DND-41 (cell line): ENCODE results near the gene ABCC8.

Experiments used
- CTCF ChIP-seq: IDR thresholded peaks from 2 replicates; pipeline ENCODE4 v1.5.1; 2012; ENCODE audit warnings: borderline replicate concordance, low read length, moderate library complexity, mild to moderate bottlenecking; ENCODE audit not compliant: poor library complexity, severe bottlenecking; ENCODE audit errors: extremely low read depth
- EZH2 ChIP-seq: IDR thresholded peaks from 3 replicates; pipeline ENCODE4 v1.6.1; 2012; ENCODE audit warnings: borderline replicate concordance, low read depth, mild to moderate bottlenecking, moderate library complexity, low read length, inconsistent platforms; ENCODE audit not compliant: severe bottlenecking

- no peak for TF ChIP-seq CTCF
- no peak for TF ChIP-seq EZH2
Measured at GRCh38 chr11:17393472-17393871, 83.2 kb downstream of the ABCC8 start.
